Effector memory CD4-positive, alpha-beta T cell (primary cell): Measurements from ENCODE around the gene RNASEH2B.

ENCODE experiments used
- DNase-seq, 3 donors: peaks; one replicate each; pipeline ENCODE4 v3.0.0-alpha.2; 2020
- H3K27ac ChIP-seq: 2 replicates; pipeline ENCODE4 v1.7.0; 2013; ENCODE audit warnings: mild to moderate bottlenecking, low read length, moderate library complexity; ENCODE audit not compliant: insufficient read depth, poor library complexity, severe bottlenecking
- H3K27me3 ChIP-seq: replicated peaks from 2 replicates; pipeline ENCODE4 v1.7.0; 2013; ENCODE audit warnings: mild to moderate bottlenecking, low read length; ENCODE audit not compliant: insufficient read depth, control insufficient read depth, poor library complexity, severe bottlenecking
- H3K36me3 ChIP-seq: 2 replicates; pipeline ENCODE4 v1.7.0; 2013; ENCODE audit warnings: mild to moderate bottlenecking, low read length, moderate library complexity; ENCODE audit not compliant: control insufficient read depth, insufficient read depth
- H3K4me1 ChIP-seq: 2 replicates; pipeline ENCODE4 v1.7.0; 2013; ENCODE audit warnings: low read length, mild to moderate bottlenecking; ENCODE audit not compliant: control insufficient read depth, insufficient read depth, poor library complexity, severe bottlenecking
- H3K4me3 ChIP-seq: 2 replicates; pipeline ENCODE4 v1.7.0; 2013; ENCODE audit warnings: low read length, low read depth, mild to moderate bottlenecking; ENCODE audit not compliant: insufficient read depth, poor library complexity, severe bottlenecking
- H3K9me3 ChIP-seq: 2 replicates; pipeline ENCODE4 v1.7.0; 2013; ENCODE audit warnings: mild to moderate bottlenecking, low read length, moderate library complexity; ENCODE audit not compliant: control insufficient read depth
- total RNA-seq, 3 donors: gene quantifications; one replicate each; lab custom pipeline; 2026; lab: John Stamatoyannopoulos, UW

Gene RNASEH2B, protein sequence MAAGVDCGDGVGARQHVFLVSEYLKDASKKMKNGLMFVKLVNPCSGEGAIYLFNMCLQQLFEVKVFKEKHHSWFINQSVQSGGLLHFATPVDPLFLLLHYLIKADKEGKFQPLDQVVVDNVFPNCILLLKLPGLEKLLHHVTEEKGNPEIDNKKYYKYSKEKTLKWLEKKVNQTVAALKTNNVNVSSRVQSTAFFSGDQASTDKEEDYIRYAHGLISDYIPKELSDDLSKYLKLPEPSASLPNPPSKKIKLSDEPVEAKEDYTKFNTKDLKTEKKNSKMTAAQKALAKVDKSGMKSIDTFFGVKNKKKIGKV
- total RNA-seq = 64.1 to 87.0 (median 85.4) reads per million in 3 donors

DNA sequence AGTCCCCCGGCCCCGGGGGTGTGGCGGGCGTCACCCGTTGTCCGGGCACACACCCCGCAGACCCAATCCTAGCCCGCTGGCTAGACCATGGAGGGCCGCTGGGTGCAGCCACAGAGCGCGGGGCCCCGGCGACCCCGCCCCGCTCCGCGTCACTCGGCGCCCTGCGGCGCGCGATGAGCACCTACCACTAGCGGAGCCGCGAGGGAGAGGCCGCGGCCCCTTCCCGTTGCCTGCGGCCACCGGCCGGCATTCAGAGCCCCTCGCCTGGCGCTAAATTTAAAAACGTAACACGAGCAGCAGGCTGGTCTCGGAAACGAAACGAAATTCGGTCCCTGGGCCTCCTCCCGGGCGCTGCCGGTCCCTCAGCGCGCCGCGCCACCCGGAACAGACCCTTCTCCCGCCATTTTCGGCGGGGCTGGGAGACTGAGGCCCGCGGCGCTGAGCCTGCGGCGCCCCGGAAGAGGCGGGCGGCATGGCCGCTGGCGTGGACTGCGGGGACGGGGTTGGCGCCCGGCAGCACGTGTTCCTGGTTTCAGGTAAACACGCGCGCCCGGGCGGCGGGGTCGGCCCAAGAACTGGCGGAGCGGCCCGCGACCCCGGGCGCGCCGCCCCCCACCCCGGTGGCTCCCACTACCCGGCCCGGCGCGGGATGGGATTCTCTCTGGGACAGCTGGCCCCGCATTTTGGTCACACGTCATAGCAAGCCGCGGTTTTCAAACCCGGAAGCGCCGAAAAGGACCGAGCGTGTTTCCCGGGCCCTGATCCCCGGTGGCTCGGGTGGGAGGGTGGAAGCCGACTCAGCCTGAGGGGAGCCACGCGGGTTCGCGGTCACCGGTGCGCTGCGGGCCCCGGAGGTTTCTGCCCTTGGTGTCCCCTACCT lies at the start of gene RNASEH2B:
Gene RNASEH2B (plus strand): TSS at position 187 of the 880 bp plus-strand sequence. CDS start 286 bp downstream, at position 473.
- H3K27ac ChIP-seq = peak within 1 kb of the TSS; percentile 95
- H3K27me3 ChIP-seq = no peaks in the 10 kb centered on the region
- no peaks in the 10 kb centered on the region for H3K9me3 ChIP-seq
- DNase-seq = peak; percentile 45 to 60 (median 59)
- peaks cover 11% of the 10 kb centered on the region for H3K4me1 ChIP-seq
- H3K36me3 ChIP-seq = no peaks in the 10 kb centered on the region
- peak within 1 kb of the TSS; percentile 87 for H3K4me3 ChIP-seq

DNA sequence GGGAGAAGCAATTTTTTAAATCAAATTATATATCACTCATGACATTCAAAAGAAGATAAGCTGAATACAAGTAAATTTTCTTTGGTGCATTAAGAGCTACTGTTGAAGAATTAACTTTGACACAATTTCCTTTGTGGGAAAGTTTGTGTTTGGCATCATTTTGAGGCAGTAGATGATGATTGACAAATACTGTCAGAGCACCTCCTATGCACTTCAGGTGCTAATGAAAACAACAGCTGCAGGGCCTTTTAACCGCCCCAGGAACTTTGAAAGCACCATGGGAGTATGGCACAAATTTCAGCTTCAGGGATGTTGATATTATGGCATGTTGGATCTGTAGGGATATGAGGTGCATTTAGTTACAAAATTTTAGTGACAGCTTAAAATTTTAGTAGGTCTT lies 45.1 kb upstream of the RNASEH2B start:
- H3K36me3 ChIP-seq = no peaks in the 10 kb centered on the region
- H3K9me3 ChIP-seq = no peaks in the 10 kb centered on the region
- H3K4me1 ChIP-seq = no peaks in the 10 kb centered on the region
- H3K4me3 ChIP-seq = no peak overlapping the region
- no peaks in the 10 kb centered on the region for H3K27me3 ChIP-seq
- DNase-seq = no peak
- H3K27ac ChIP-seq = no peak overlapping the region

DNA sequence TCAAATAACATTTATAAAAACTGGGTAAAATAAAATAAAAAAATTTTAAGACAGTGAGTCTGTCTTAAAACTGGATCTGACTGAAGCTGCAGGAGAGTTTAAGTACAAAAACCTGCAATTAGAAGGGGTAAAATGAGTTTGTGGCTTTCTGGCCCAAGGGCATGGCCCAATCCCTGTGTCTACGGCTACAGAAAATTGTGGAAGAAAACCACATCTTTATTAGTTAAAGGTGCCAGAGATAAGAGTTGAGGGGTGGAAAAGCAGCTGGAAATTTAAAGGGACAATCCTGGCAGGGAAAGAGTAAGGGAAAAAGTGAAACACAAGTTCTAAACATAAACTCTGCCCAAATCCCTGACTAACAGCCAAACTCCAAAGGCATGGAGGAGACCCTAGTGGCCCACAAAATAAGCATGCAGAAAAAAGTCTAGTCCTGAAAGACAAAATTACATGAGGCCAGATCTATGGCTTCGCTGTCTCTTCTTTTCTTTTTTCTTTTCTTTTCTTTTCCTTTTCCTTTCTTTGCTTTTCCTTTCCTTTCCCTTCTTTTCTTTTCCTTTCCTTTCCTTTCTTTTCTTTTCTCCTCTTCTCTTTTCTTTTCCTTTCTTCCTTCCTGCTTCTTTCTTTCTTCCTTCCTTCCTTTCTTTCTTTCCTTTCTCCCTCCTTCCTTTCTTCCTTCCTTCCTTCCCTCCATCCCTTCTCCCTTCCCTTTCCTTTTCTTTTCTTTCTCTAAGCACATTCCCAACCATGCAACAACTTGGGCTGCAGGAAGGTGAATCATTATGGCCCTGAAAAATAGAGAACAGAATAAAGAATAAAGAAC lies 42.6 kb upstream of the RNASEH2B start:
- Histone ChIP-seq H3K27me3 (no peaks in the 10 kb centered on the region), H3K4me1 (no peaks in the 10 kb centered on the region), H3K36me3 (no peaks in the 10 kb centered on the region), H3K4me3 (no peak overlapping the region), H3K9me3 (no peaks in the 10 kb centered on the region), H3K27ac (no peak overlapping the region)
- no peak for DNase-seq

DNA sequence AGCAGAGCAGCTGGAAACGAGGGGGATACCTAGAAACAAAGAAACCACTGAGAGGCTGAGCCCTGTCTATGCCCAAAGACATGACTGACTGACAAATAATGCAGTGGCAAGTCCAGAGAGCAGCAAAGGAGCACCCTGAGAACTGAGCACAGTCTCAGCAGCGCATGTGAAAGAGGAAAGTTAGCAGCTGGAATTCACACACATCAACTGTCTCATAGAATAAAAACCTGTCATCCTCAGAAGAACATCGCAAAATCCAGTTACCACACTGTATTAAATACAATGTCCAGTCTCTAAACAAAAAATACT lies 42.0 kb upstream of the RNASEH2B start:
- Histone ChIP-seq H3K9me3 (no peaks in the 10 kb centered on the region), H3K4me1 (no peaks in the 10 kb centered on the region), H3K4me3 (no peak overlapping the region), H3K27ac (no peak overlapping the region), H3K36me3 (no peaks in the 10 kb centered on the region), H3K27me3 (no peaks in the 10 kb centered on the region)
- DNase-seq = no peak

DNA sequence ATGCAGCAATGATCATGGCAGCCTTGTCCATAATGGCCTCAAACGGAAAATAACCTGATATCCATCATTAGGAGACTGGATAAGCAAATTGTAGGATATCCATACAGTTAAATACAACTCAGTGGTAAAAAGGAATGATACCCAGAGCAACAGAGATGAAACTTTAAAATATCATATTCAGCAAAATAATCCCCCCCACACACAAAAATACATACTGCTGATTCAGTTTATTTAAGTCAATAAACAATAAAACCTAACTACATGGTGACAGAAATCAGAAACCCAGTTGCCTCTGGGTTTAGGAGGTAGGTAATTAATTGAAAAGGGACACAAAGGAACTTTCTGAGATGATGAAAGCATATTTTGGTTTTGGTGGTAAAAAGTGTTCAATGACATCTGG lies 38.2 kb upstream of the RNASEH2B start:
- Histone ChIP-seq H3K4me1 (no peaks in the 10 kb centered on the region), H3K4me3 (no peak overlapping the region), H3K27me3 (no peaks in the 10 kb centered on the region), H3K27ac (no peak overlapping the region), H3K9me3 (no peaks in the 10 kb centered on the region), H3K36me3 (no peaks in the 10 kb centered on the region)
- DNase-seq = no peak

DNA sequence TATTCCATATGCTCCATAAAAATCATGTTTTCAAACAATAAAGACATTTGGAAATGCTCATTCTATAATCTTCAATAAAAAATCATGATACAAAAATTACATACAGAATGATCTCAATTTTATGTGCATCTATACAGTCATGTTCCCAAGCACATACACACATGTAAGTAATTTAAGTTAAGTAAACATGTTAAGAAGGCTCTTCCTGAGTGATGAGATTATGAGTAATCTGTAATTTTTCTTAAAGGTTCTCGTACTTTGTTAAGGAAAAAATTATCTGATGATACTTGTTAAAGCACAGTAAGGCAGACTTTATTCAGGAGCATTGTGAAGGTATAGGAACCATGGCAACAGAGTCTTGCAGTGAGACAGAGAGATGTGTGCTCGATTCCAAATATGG lies 36.1 kb upstream of the RNASEH2B start:
- no peaks in the 10 kb centered on the region for H3K9me3 ChIP-seq
- DNase-seq = no peak

DNA sequence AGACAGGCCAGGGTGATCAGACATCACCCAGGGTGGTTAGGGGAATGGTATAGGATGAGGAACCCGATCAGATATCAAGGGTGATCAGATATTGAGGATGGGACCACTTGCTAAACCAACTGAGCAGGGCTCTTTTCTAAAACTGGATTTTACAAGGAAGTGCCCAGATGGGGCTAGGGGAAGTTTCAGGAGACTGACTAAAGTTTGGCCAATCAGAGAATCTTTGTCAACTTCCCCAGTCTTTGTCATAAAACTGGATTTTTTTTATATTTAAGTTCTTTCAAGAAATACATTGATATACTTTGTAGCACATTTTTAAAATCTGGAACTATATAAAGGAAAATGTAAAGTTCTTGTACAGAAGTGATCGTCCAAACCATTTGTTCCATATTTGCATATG lies 35.6 kb upstream of the RNASEH2B start:
- Histone ChIP-seq H3K9me3 (no peaks in the 10 kb centered on the region), H3K4me1 (no peaks in the 10 kb centered on the region), H3K27me3 (no peaks in the 10 kb centered on the region), H3K4me3 (no peak overlapping the region), H3K36me3 (no peaks in the 10 kb centered on the region), H3K27ac (no peak overlapping the region)
- no peak for DNase-seq

More for the DNA sequence above, 36.1 kb upstream of the RNASEH2B start:
- Histone ChIP-seq H3K4me1 (no peaks in the 10 kb centered on the region), H3K36me3 (no peaks in the 10 kb centered on the region), H3K27me3 (no peaks in the 10 kb centered on the region), H3K27ac (no peak overlapping the region), H3K4me3 (no peak overlapping the region)

DNA sequence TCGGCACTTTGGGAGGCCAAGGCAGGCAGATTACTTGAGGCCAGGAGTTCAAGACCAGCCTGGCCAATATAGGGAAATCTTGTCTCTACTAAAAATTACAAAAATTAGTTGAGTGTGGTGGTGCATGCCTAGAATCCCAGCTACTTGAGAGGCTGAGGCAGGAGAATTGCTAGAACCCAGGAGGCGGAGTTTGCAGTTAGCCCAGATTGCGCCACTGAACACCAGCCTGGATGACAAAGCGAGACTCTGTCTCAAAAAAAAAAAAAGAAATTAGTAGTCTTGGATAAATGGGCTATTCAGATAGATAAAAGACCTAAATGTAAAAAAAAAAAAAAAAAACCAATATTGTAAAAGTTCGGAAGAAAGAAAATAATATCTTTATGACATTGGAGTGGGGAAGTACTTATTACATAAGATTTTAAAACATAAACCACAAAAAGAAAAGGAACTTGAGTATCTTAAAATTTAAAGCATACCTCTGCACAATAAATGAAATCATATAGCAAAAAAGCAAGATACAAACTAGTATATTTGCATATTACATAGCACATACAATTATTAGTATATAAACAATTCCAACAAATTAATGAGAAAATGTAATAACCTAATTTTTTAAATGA lies 26.7 kb upstream of the RNASEH2B start:
- DNase-seq = no peak
- no peaks in the 10 kb centered on the region for H3K9me3 ChIP-seq
- no peaks in the 10 kb centered on the region for H3K27me3 ChIP-seq
- H3K4me3 ChIP-seq = no peak overlapping the region
- no peak overlapping the region for H3K27ac ChIP-seq
- H3K4me1 ChIP-seq = no peaks in the 10 kb centered on the region
- H3K36me3 ChIP-seq = no peaks in the 10 kb centered on the region

DNA sequence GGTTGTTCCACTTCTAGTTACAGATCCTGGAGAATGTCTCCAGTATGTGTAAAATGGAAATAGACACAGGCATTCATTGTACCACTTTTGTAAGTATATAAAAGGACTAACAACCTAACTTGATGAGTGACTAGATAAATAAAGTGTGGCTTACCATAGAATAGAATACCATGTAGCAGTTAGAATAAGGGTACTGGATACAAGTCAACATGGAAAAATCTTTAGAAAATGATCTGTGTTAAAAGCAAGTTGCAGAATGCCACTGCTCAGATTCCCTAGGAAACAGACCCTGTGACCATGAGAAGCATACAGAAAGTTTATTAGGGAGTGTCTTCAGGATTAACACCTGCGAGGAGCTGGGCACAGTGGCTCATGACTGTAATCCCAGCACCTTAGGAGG lies 25.9 kb upstream of the RNASEH2B start:
- Histone ChIP-seq H3K27me3 (no peaks in the 10 kb centered on the region), H3K9me3 (no peaks in the 10 kb centered on the region), H3K36me3 (no peaks in the 10 kb centered on the region), H3K27ac (no peak overlapping the region), H3K4me1 (no peaks in the 10 kb centered on the region), H3K4me3 (no peak overlapping the region)
- no peak for DNase-seq
